ENCODE results near the gene GJA5.

- no peak for TF ChIP-seq JUN (IDR thresholded peaks at IDR 0.05; ENCODE audit: borderline replicate concordance, insufficient read depth, insufficient read length, low read depth)
- TF ChIP-seq POLR2AphosphoS5 (IDR thresholded peaks at IDR 0.05; ENCODE audit: insufficient read depth, low read depth, low read length): no peak
- no peak for TF ChIP-seq POLR2A (IDR thresholded peaks at IDR 0.05; ENCODE audit: low read depth, low read length)
- TF ChIP-seq CTCF (IDR thresholded peaks at IDR 0.05; ENCODE audit: extremely low read depth in 1 of 2, insufficient read depth in 1 of 2, low read depth in 1 of 2, low read length in 2 of 2): no peak
- TF ChIP-seq MAX (IDR thresholded peaks at IDR 0.05; ENCODE audit: insufficient read depth, insufficient read length): no peak
- TF ChIP-seq EZH2 (IDR thresholded peaks at IDR 0.05; ENCODE audit: borderline replicate concordance, low read depth, low read length, severe bottlenecking): no peak
- TF ChIP-seq MYC (IDR thresholded peaks at IDR 0.05; ENCODE audit: low read depth, low read length): no peak
- no peak for TF ChIP-seq GATA2 (IDR thresholded peaks at IDR 0.05; ENCODE audit: insufficient read depth, insufficient read length, low read depth, low read length)
- TF ChIP-seq FOS (IDR thresholded peaks at IDR 0.05; ENCODE audit: borderline replicate concordance, insufficient read depth, low read length): no peak
Measured at GRCh38 chr1:147768582-147768981, 8.2 kb upstream of the GJA5 start.
